Measurements from ENCODE around the gene FTCDNL1. TPM values are rescaled to one million over a fixed set of nuclear protein-coding genes. Genes with fewer than 3 reads are reported as not detected.

The FTCDNL1 gene
- polyA plus RNA-seq, 1 donor (not counting 4 experiments of a cell fraction or from before 2014, with no cell fraction given): 0.96 TPM

GRCh38 chr2:199819746-199820145 lies 31.2 kb downstream of the FTCDNL1 start:
- dilution Hi-C loops (cut with MboI; ENCODE audit: extremely low pct_ligation_motif_present, low sequenced_read_pairs): no loop called here
- H3K79me2 ChIP-seq (ENCODE audit: control insufficient read depth, insufficient read depth, low read length): no peaks in the 10 kb centered on the region
- H3K27ac ChIP-seq (ENCODE audit: control insufficient read depth, insufficient read depth, low read length): no peak overlapping the region
- H3K4me1 ChIP-seq (ENCODE audit: control insufficient read depth, extremely low read depth, insufficient read depth, low read length): no peaks in the 10 kb centered on the region
- no peak overlapping the region for H3K4me3 ChIP-seq (ENCODE audit: control insufficient read depth in 2 of 3, extremely low read depth in 1 of 3, insufficient read depth in 2 of 3, low read depth in 1 of 3, low read length in 3 of 3)
- H3K9ac ChIP-seq (ENCODE audit: control insufficient read depth, extremely low read depth, insufficient read depth, low read length): no peak overlapping the region
- FAIRE-seq (no peak), DNase-seq (ENCODE audit: low read depth, low spot score) (no peak)
- no peaks in the 10 kb centered on the region for H4K20me1 ChIP-seq (ENCODE audit: control insufficient read depth, extremely low read depth, insufficient read depth, low read length)
- H3K9me3 ChIP-seq (ENCODE audit: control insufficient read depth, low read depth, low read length): no peaks in the 10 kb centered on the region
- H3K9me1 ChIP-seq (ENCODE audit: control insufficient read depth, extremely low read depth, insufficient read depth, low read length): no peaks in the 10 kb centered on the region
- no peak overlapping the region for H2AFZ ChIP-seq (ENCODE audit: control insufficient read depth, low read length)
- H3K4me2 ChIP-seq (ENCODE audit: control insufficient read depth, extremely low read depth, insufficient read depth, low read depth, low read length): no peak overlapping the region
- TF ChIP-seq CTCF (optimal IDR thresholded peaks at IDR 0.05 in 1 of 3, IDR thresholded peaks at IDR 0.05 in 1 of 3, conservative IDR thresholded peaks at IDR 0.05 in 1 of 3; ENCODE audit: extremely low read depth in 1 of 3, insufficient read depth in 2 of 3, low read length in 3 of 3) (no peak), EZH2 (IDR thresholded peaks at IDR 0.05; ENCODE audit: low read length) (no peak)
- H3K36me3 ChIP-seq (ENCODE audit: control insufficient read depth in 2 of 2, extremely low read depth in 1 of 2, insufficient read depth in 2 of 2, low read length in 2 of 2): no peaks in the 10 kb centered on the region
- H3K27me3 ChIP-seq (ENCODE audit: control insufficient read depth, extremely low read depth, insufficient read depth, low read length): no peaks in the 10 kb centered on the region

DNA sequence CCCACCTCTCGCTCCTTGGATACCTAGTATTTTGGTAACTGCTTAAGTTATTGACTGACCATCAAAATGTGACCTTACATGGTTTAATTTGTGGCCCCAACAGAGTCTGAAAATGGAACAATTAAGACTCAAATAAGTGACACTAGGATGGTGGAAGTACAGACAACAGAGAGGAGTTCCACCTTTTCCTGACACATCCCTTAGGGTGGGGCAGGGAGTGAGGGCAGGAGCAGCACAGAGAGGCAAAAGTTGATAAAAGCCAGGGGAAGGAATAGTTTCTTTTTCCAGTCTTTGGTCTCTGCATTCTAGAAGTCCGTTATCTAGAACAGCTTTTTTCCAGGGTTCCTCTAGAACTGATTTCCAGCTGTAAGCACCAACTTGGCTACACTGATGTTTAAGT lies 32.2 kb downstream of the FTCDNL1 start:
- FAIRE-seq: no peak
- Histone ChIP-seq H3K79me2 (ENCODE audit: control insufficient read depth, insufficient read depth, low read length) (no peaks in the 10 kb centered on the region), H3K27ac (ENCODE audit: control insufficient read depth, insufficient read depth, low read length) (no peak overlapping the region), H3K36me3 (ENCODE audit: control insufficient read depth in 2 of 2, extremely low read depth in 1 of 2, insufficient read depth in 2 of 2, low read length in 2 of 2) (no peaks in the 10 kb centered on the region), H4K20me1 (ENCODE audit: control insufficient read depth, extremely low read depth, insufficient read depth, low read length) (no peaks in the 10 kb centered on the region), H3K4me3 (ENCODE audit: control insufficient read depth in 2 of 3, extremely low read depth in 1 of 3, insufficient read depth in 2 of 3, low read depth in 1 of 3, low read length in 3 of 3) (no peak overlapping the region), H3K9ac (ENCODE audit: control insufficient read depth, extremely low read depth, insufficient read depth, low read length) (no peak overlapping the region), H3K9me3 (ENCODE audit: control insufficient read depth, low read depth, low read length) (no peaks in the 10 kb centered on the region), H3K4me2 (ENCODE audit: control insufficient read depth, extremely low read depth, insufficient read depth, low read depth, low read length) (no peak overlapping the region), H2AFZ (ENCODE audit: control insufficient read depth, low read length) (no peak overlapping the region), H3K27me3 (ENCODE audit: control insufficient read depth, extremely low read depth, insufficient read depth, low read length) (no peaks in the 10 kb centered on the region), H3K9me1 (ENCODE audit: control insufficient read depth, extremely low read depth, insufficient read depth, low read length) (no peaks in the 10 kb centered on the region), H3K4me1 (ENCODE audit: control insufficient read depth, extremely low read depth, insufficient read depth, low read length) (no peaks in the 10 kb centered on the region)
- TF ChIP-seq CTCF (optimal IDR thresholded peaks at IDR 0.05 in 1 of 3, IDR thresholded peaks at IDR 0.05 in 1 of 3, conservative IDR thresholded peaks at IDR 0.05 in 1 of 3; ENCODE audit: extremely low read depth in 1 of 3, insufficient read depth in 2 of 3, low read length in 3 of 3): no peak
- no peak for TF ChIP-seq EZH2 (IDR thresholded peaks at IDR 0.05; ENCODE audit: low read length)
- no peak for DNase-seq (ENCODE audit: low read depth, low spot score)
- dilution Hi-C loops (cut with MboI; ENCODE audit: extremely low pct_ligation_motif_present, low sequenced_read_pairs): no loop called here
